ENCODE data around the gene FGD3.
"Not testable (repeated sequence)": the region's sequence is repeated elsewhere in the genome, so short reads cannot be mapped to it uniquely, and the experiment has no call there.

FGD3 gene

DNA sequence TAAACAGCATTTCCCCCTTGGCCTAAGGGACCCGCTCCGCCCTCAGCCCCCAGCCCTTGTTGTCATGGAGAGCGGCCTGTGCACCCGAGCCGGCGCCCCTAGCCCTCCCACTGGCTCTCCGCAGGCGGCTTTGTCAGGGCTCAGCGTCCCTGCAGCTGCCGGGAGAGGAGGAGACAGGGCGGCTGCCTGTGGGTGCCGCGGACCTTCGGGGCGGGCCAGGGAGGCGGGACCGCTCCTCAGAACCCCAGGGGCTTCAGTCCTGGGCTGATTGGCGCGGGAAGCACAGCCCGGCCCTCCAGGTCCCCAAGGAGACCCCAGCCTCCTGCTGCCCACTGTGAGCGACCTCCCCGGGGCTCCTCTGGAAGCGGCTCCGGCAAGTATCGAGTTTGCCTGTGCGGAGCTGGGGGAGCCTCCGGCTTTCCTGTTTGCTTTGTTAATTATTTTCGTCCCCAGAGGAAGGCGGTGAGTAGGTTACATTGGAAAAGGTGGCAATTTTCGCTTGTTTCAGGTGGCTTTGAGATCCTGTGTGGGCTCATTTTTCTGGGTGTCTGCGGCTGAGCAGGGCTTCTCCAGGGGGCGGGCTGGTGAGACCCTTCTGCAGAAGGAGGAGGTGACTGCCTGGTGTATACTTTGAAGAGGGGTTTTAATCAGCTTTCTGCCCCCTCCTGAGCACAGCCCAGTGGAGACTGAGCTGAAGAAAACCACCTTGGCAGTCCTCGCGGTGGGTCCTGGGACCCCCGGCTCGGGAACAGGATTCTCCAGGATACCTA lies at the start of gene FGD3:
Gene FGD3, plus strand, starts transcription at position 256 of the 770 bp plus-strand sequence. CDS start 28,734 bp downstream, outside the sequence.
- DNase-seq (ENCODE audit: low read depth): no peak

GRCh38 chr9:92905137-92905536 lies 42.2 kb upstream of the FGD3 start:
- DNase-seq (ENCODE audit: low read depth): not testable (repeated sequence)

DNA sequence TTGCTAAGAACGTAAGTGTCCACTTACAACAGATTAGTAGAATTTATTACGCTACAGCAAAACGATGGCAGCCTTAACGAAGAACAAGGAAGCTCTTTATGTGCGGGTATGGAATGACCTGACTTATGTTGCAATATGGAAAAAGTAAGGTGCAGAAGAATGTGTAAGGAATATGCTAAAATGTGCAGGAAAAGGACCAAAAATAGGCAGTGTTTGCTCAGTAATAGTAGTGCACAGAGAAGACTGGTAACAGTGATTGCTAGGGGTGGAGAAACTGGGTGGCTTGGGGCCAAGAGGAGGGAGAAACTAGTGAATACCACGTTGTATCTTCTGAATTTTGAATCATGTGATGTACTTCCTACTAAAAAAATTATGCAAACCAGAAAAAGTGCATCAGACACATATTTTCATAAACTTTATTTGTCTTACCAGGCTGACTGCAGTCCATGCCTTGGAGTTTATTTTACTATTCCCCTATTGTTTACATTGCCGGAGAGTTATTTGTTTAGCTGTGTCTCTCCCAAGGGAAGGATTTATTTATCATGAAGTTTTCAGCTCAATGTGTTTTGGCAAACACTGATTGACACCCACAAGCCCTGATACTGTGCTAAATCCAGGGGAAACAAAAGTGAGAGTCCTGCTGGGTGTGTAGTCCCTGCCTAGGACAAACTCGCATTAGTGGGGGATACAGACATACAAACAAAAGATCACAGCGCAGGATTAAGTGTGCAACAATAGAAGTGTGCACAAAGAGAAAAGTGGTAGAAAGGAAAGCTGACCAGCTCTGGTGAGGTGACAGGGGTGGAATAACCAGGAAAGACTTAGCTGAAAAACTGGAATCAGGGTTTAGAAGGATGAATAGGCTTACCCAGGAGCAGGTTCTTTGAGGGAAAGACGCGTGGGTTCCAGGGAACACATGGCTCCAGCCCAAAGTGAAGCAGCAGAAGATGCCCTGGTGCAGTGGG lies 35.5 kb upstream of the FGD3 start:
- no peak for DNase-seq (ENCODE audit: low read depth)

DNA sequence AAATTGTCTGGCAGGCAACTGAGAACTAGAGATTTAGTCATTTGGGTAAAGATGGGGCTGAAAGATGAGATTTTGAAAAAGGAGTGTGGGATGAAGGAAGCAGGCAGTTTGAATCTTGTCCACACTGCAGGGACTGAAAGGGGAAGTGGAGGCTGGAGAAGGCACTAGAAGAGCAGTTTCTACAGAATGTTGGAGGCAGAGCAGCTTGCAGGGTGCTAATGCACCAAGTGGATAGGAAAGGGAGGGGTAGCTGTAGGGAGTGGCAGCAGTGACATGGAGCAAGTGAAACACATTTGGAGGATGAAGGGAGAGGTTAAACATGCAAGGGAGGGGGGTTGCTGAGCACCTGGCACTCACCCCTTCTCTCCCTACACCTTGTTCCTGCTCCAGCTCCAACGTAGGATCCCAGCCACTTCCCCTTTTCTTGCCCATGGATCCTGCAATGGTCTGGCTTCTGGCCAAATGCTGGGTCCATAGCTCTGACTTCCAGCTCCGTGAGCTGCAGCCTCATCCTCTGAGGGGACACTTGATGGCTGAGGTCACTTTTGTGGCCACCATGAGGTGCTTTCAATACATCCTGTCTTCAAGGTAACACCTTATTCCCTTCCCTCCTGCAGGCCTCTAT lies 30.0 kb upstream of the FGD3 start:
- DNase-seq (ENCODE audit: low read depth): no peak

DNA sequence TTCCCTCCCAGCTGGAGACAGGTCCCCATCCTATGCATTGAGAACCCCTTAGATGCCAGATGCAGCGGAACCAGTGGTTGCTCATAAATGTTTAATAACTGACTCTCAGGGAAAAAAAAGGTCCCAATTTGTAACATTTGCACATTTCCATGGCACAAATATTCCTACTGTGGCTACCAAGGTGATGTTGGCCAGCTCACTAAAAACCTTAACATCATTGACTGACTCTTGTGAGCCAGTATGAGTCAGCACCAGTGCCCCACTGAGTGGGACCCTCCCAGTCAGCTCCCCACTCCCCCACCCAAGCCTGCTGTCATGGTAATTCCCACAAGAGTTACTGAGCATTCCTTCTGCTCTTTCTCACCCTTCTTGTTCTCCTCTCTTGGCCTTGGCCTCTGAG lies 26.9 kb upstream of the FGD3 start:
- DNase-seq (ENCODE audit: low read depth): no peak

GRCh38 chr9:92931606-92932005 lies 15.7 kb upstream of the FGD3 start:
- DNase-seq (ENCODE audit: low read depth): no peak

GRCh38 chr9:92934321-92934720 lies 13.0 kb upstream of the FGD3 start:
- DNase-seq (ENCODE audit: low read depth): no peak

GRCh38 chr9:92938025-92938424 lies 9.3 kb upstream of the FGD3 start:
- no peak for DNase-seq (ENCODE audit: low read depth)

DNA sequence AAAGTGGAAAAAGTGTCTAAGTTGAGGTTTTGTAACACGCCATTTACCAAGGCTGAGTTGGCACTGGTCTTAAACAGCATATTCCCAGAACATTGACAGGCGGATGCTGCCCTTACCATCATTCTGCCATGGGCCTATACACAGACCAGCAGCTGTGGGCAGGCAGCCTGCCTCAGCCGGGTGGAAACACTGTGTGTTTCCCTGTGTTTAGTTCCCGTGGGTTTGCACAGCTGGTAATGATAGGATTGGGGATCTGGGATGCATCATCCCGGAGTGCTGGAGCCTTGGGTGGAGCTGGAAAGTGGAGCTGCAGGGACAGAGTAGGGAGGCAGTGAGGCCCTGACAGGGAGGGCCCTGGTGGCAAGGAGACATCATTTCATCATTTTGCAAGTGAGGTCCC lies 5.5 kb upstream of the FGD3 start:
- no peak for DNase-seq (ENCODE audit: low read depth)

DNA sequence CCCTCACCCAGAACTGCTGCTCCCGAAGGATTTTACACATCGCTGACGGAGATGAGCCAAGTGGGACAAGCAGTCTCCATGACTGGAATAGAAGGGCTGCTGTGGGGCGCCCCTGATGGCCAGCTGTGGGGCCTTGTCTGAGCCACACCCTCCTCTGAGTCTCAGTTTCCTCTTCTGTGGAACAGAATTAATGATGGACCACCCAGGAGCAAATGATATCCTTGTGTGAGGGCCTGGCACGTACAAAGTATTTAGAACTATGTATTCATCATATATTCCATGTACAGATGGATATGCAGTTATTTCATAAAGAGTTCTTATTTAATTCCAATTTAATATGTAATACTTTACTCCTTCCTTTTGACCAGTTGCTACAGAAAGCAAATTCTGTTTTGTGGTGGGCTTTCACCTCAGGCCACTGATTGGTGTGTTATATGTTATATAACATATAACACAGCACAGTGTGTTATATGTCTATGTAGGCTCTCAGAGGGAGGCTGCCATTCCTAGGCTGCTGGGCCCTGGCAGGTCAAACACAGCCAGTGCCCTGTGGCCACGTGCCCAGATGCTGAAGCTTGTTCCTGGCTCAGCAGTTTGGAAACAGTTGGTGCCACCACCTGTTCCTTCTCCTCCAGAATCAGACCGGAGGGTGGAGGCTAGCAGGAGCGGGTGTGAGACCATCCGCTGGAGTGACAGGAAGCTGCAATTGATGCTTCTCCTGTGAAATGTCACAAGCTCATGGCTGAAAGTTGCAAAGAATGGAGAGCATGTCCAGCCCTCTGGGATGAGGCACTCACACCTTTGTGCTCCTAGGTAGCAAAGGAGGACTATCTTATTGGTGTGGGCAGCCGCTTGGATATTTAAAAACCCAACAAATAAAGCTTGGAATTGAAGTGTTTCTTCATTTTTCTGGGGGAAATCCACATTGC lies 4.4 kb upstream of the FGD3 start:
- no peak for DNase-seq (ENCODE audit: low read depth)

DNA sequence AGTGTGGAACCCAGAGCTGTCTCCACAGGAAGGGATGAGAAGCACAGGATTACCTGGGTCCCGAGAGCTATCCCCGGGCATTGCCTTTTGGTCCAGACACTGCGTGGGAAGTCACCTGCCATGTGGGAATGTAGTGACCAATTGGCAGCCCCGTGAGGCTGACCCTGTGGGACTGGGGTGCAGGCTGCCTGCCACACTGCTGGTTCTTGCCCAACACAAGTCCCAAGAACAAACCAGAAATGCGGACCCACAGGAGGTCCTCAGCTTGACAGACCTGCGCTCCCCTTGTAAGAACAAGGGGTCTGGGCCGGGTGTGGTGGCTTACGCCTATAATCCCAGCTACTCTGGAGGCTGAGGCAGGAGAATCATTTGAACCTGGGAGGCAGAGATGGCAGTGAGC lies 2.4 kb upstream of the FGD3 start:
- DNase-seq (ENCODE audit: low read depth): no peak

DNA sequence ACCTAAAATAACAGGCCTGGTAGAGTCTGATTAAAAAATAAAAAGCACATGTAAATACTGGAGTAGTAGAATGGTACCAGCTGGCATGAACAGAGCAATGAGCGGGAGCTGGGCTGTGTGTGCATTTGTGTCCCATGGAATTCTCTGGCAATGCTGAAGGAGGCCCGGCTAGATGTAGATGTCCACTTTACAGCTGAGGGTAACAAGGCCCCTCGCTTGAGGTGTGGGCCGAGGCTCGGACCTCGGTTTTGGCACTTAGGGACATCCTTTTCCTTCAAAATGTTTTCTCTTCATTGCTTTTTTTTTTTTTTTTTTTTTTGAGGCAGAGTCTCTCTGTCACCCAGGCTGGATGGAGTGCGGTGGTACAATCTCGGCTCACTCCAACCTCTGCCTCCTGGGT lies 1.5 kb upstream of the FGD3 start:
- DNase-seq (ENCODE audit: low read depth): no peak

DNA sequence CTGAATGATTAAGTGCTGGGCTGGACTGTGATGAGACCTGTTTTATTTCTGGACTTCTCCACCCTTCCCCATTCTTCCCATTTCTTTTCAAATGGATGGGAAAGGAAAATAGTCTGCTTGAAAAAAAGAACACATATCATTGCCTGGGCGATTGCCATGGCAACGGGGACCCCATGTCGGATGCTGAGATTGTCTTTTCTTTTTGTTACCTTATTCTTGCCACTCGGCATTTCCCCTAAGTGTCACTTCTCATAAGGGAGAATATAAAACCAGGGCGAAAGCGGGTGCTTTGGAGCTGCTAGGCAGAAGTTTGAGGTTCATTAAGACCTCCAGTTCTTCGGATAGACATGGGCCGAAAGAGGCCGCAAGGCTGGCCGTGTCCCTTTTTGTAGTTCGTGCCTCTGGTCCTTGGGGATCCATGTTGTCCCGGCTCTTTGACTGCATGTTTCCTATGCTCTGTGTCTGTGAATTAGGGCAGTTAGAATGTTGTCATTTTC lies 763 bp downstream of the FGD3 start:
- DNase-seq (ENCODE audit: low read depth): no peak

- no peak for DNase-seq (ENCODE audit: low read depth)
These were observed 1.3 kb downstream of the FGD3 start for GRCh38 chr9:92948632-92949031.

DNA sequence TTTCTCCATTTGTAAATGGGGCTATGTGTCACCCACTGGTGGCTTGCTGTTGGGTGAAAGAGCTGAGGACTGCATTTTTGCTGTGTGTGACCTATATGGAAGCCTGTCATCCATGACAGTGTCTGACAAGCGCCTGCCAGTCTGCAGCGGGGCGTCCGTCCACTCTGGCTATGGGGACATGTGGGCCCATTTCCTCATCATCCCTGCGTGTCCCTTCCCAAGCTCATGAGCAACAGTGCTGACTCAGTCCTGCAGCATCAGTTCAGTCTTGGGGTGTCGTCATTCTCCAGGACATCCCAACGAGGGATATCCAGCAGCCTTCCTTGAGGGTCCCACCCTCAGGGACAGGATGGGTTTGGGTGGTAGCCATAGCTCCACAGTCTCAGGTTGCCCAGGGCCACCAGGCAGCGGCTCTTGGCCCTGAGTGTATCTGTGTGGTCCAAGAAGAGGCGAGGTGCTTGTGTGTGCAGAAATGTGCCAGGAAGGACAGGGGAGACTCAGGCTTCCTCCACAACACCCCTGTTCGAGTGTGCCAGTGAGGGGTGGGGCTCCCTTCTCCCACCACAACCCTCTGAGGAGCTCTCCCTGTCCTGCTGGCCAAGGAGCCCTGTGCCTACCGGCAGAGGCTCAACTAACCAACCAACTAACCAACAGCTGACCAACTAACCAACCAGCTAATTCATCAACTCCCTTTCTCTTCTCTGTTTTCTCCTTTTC lies 2.1 kb downstream of the FGD3 start:
- no peak for DNase-seq (ENCODE audit: low read depth)

- DNase-seq (ENCODE audit: low read depth): no peak
These were observed 3.1 kb downstream of the FGD3 start for GRCh38 chr9:92950359-92950955.

- DNase-seq (ENCODE audit: low read depth): no peak
These were observed 5.7 kb downstream of the FGD3 start for GRCh38 chr9:92952906-92953610.

GRCh38 chr9:92954049-92954861 lies 6.9 kb downstream of the FGD3 start:
- DNase-seq (ENCODE audit: low read depth): peak; percentile 74

- DNase-seq (ENCODE audit: low read depth): no peak
These were observed 7.6 kb downstream of the FGD3 start for GRCh38 chr9:92954886-92955285.

Measured in activated gamma-delta T cell treated with anti-CD3 and anti-CD28 coated beads, Interleukin-2, amount 50 U/mL, for 16 hours (primary cell).